Gastrocnemius medialis (tissue), 4 donors: Measurements from ENCODE around the gene GNG7. TPM values are rescaled to one million over a fixed set of nuclear protein-coding genes. Genes with fewer than 3 reads are reported as not detected.

Experiments
- ATAC-seq, 2 donors: fragments of 150-250 bp; one replicate each; pipeline ENCODE4 v1.9.1; 2016
- DNase-seq, 2 donors: peaks; one replicate each; pipeline ENCODE4 v3.0.0-alpha.2; 2019
- H3K27ac ChIP-seq, 4 donors: fragments of 200-600 bp; sonication (generic); 1 replicate in 1 of 4; 2 replicates in 3 of 4; pipeline ENCODE4 v1.5.1; 2016 to 2018; ENCODE audit warnings: mild to moderate bottlenecking in 2 of 4, moderate library complexity in 1 of 4
- H3K27me3 ChIP-seq, 3 donors: fragments of 200-600 bp; sonication (generic) in 2 of 3; 1 replicate in 1 of 3; 2 replicates in 2 of 3; pipeline versions ENCODE4 v1.5.1 to v1.6.0; 2016 to 2019; ENCODE audit warnings: mild to moderate bottlenecking in 1 of 3, moderate library complexity in 1 of 3
- H3K36me3 ChIP-seq, 2 donors: fragments of 200-600 bp; sonication (generic) in 1 of 2; one replicate each; pipeline ENCODE4 v1.5.1; 2017 to 2018
- H3K4me1 ChIP-seq, 2 donors: fragments of 200-600 bp; sonication (generic) in 1 of 2; one replicate each; pipeline ENCODE4 v1.5.1; 2016 to 2017; ENCODE audit warnings: mild to moderate bottlenecking in 2 of 2
- H3K4me3 ChIP-seq, 4 donors: fragments of 200-600 bp; sonication (generic) in 3 of 4; 1 replicate in 1 of 4; 2 replicates in 3 of 4; pipeline ENCODE4 v1.5.1; 2016 to 2019; ENCODE audit warnings: mild to moderate bottlenecking in 2 of 4
- H3K9me3 ChIP-seq, 3 donors: fragments of 200-600 bp; sonication (generic) in 2 of 3; 1 replicate in 1 of 3; 2 replicates in 2 of 3; pipeline ENCODE4 v1.5.1; 2016 to 2019
- CTCF ChIP-seq, 5 experiments: fragments of 450-650 bp in 3 of 5; fragments of 200-600 bp in 2 of 5; sonication (generic) in 2 of 5; IDR thresholded peaks in 4 of 5; conservative IDR thresholded peaks in 1 of 5; 1 replicate in 4 of 5; 2 replicates in 1 of 5; pipeline ENCODE4 v1.5.1; 2016 to 2019; ENCODE audit warnings: antibody characterized with exemption in 5 of 5, mild to moderate bottlenecking in 3 of 5, moderate library complexity in 3 of 5
- POLR2A ChIP-seq, 2 donors: fragments of 450-650 bp; IDR thresholded peaks; one replicate each; pipeline ENCODE4 v1.6.1; 2017; ENCODE audit warnings: antibody characterized with exemption in 2 of 2, mild to moderate bottlenecking in 2 of 2, moderate library complexity in 2 of 2
- in situ Hi-C, 4 donors: fragments of 200-750 bp; cut with MboI; loops; one replicate each; pipeline versions ENCODE4 v1.15.0 to v1.8.0; 2017; ENCODE audit warnings: low sequenced_read_pairs in 4 of 4
- intact Hi-C: fragments of 100-400 bp; cut with DNase I; formaldehyde crosslinking; loops from one replicate; pipeline ENCODE4 v1.15.1; 2023; ENCODE audit warnings: low total_unique reads
- total RNA-seq, 4 donors: library from RNA; depleted of rRNA; stranded (reverse); fragments of >200 nt; gene quantifications; one replicate each; pipeline versions ENCODE4 v1.1.0 to v1.2.3, GENCODE V29; 2016

Gene GNG7
- total RNA-seq, 4 donors from 2014 or later = 0.46 to 1.1 (median 0.62) TPM

DNA sequence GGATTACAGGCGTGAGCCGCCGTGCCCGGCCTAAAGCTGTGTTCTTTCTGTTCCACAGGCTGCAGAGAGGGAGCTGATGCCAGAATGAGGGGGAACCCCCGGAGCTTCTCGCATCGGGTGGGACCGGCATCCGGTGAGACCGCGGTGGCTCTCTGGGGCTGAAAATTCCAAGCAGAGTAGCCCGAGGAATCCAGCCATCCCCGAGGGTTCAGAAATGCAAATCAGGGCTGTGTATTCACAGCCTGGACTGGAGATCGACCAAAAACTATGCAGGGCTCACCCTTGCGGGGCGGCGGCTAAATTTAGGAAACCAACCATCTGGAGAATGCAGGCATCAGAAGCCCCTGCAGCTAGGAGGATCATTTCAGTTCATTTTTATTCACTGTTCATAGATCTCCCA, 99.2 kb downstream of the GNG7 start:
- Histone ChIP-seq H3K4me3 (peak overlapping the region; percentile 3 to 30 (median 16)), H3K27ac (peak overlapping the region; percentile 46 to 72 (median 58)), H3K27me3 (no peaks in the 10 kb centered on the region), H3K9me3 (no peaks in the 10 kb centered on the region), H3K36me3 (no peaks in the 10 kb centered on the region), H3K4me1 (peaks cover 6 to 25% of the 10 kb centered on the region in 2 donors)
- intact Hi-C loops = no loop called here
- in situ Hi-C loops = no loop called here
- TF ChIP-seq CTCF (IDR thresholded peaks at IDR 0.05 in 4 of 5, conservative IDR thresholded peaks at IDR 0.05 in 1 of 5) = no peak
- peak in 1 of 2 donors; percentile 42 for ATAC-seq
- no peak for DNase-seq

DNA sequence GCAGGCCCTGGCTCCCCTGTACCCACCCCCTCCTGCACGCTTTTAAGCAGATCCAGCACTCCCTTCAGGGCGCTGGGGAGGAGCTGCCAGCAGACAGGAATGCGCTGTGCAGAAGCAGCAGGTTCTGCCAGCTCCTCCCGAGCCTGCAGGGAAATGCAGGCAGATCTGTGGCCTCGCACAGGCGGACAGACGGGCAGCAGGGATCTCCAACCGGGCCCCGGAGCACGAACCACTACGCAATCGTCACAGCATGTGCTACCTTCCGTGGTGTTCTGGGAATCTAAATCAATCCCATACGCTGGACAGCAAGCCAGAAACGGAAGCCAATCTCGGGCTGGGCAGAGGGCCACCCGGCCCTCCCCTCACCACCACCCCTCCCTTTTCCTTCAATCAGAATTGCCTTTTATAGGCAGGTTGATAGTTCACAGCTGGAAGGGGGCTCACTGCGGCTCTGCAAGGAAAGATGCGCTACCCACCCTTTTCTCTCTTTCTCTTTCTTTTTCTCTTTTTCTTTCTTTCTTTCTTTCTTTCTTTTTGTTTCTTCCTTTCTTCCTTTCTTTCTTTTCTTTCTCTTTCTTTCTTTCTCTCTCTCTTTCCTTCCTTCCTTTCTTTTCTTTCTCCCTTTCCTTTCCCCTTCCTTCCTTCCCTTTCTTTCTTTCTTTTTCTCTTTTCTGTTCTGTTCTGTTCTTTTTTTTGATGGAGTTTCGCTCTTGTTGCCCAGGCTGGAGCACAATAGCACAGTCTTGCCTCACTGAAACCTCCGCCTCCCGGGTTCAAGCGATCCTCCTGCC, 99.9 kb downstream of the GNG7 start:
- in situ Hi-C loops (no loop called here), intact Hi-C loops (no loop called here)
- Histone ChIP-seq H3K9me3 (no peaks in the 10 kb centered on the region), H3K36me3 (no peaks in the 10 kb centered on the region), H3K27me3 (no peaks in the 10 kb centered on the region), H3K4me1 (peaks cover 6 to 25% of the 10 kb centered on the region in 2 donors), H3K4me3 (peak overlapping the region; percentile 8 to 30 (median 26)), H3K27ac (peak overlapping the region; percentile 46 to 72 (median 58))
- DNase-seq (peak; percentile 56 to 60), ATAC-seq (peak; percentile 79 to 83)
- TF ChIP-seq CTCF (IDR thresholded peaks at IDR 0.05 in 4 of 5, conservative IDR thresholded peaks at IDR 0.05 in 1 of 5) = no peak
- TF ChIP-seq POLR2A (IDR thresholded peaks at IDR 0.05) = peak in 1 of 2 donors; percentile 9

DNA sequence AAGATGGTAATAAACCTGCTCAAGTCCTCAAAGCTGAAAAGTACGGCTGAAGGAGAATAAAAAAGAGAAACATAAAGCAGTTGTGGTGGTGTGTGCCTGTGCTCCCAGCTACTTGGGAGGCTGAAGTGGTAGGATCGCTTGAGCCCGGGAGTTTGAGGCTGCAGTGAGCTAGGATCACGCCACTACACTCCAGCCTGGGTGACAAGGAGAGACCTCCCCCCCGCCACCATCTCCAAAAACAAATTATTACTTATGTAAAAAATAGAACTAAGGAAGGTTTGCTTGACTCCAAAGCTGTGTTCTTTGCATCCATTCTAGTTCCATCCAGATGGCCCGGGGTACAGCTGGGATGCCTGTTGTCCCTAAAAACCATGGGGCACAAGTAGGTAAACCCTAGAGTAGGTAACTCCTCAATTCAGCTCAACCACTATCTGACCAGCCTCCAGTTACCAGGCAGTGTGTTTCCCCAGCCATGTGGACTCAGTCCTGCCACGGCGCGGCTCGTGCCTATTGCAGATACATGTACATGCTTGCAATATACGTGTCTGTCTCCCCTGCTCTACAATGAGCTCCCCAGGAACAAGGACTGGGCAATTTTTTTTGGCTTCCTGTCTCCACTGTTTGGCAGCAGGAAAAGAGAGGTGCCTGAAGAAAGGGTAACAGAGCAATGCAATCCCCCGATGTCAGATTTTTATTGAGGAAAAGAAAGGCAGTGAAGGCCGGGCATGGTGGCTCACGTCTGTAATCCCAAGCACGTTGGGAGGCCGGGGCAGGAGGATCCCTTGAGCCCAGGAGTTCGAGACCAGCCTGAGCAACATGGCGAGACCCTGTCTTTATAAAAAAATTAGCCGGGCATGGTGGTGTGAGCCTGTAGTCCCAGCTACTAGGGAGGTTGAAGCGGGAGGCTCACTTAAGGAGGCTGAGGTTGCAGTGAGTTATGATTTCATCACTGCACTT, 101.3 kb downstream of the GNG7 start:
- peaks cover 6 to 25% of the 10 kb centered on the region in 2 donors for H3K4me1 ChIP-seq
- intact Hi-C loops (no loop called here), in situ Hi-C loops (no loop called here)
- ATAC-seq (no peak), DNase-seq (no peak)
- no peaks in the 10 kb centered on the region for H3K9me3 ChIP-seq
- peak overlapping the region in 1 of 4 donors; percentile 66 for H3K27ac ChIP-seq
- H3K36me3 ChIP-seq = no peaks in the 10 kb centered on the region
- no peaks in the 10 kb centered on the region for H3K27me3 ChIP-seq
- no peak overlapping the region for H3K4me3 ChIP-seq
- TF ChIP-seq POLR2A (IDR thresholded peaks at IDR 0.05) (no peak), CTCF (IDR thresholded peaks at IDR 0.05 in 4 of 5, conservative IDR thresholded peaks at IDR 0.05 in 1 of 5) (no peak)

- Histone ChIP-seq H3K4me1 (peaks cover 6 to 8% of the 10 kb centered on the region in 2 donors), H3K9me3 (no peaks in the 10 kb centered on the region), H3K4me3 (no peak overlapping the region), H3K27me3 (no peaks in the 10 kb centered on the region), H3K27ac (no peak overlapping the region), H3K36me3 (no peaks in the 10 kb centered on the region)
- intact Hi-C loops (no loop called here), in situ Hi-C loops (no loop called here)
- DNase-seq (no peak), ATAC-seq (no peak)
- TF ChIP-seq CTCF (IDR thresholded peaks at IDR 0.05 in 4 of 5, conservative IDR thresholded peaks at IDR 0.05 in 1 of 5) = no peak
- no peak for TF ChIP-seq POLR2A (IDR thresholded peaks at IDR 0.05)
Observed at GRCh38 chr19:2594319-2594718, 108.2 kb downstream of the GNG7 start.
